Astrocyte (in vitro differentiated cells and primary cell): ENCODE data around the gene WDR37. TPM values are rescaled to one million over a fixed set of nuclear protein-coding genes. Genes with fewer than 3 reads are reported as not detected.

Experiments used
- DNase-seq: peaks from one replicate; pipeline ENCODE4 v3.0.0-alpha.2; 2010; ENCODE audit warnings: low read depth
- FAIRE-seq: peaks from 2 replicates; lab custom pipeline; 2011; peaks lifted over from hg19 to GRCh38; lab: Jason Lieb, UNC
- H2AFZ ChIP-seq: 2 replicates; pipeline ENCODE4 v1.6.0; 2012; ENCODE audit warnings: low read depth, low read length, inconsistent platforms
- H3K27ac ChIP-seq: 2 replicates; pipeline ENCODE4 v1.5.1; 2011; ENCODE audit warnings: low read depth, low read length, inconsistent platforms
- H3K27me3 ChIP-seq: 2 replicates; pipeline ENCODE4 v1.6.0; 2011; ENCODE audit warnings: low read length, inconsistent platforms; ENCODE audit not compliant: insufficient read depth
- H3K36me3 ChIP-seq: 2 replicates; pipeline ENCODE4 v1.5.1; 2011; ENCODE audit warnings: low read length, inconsistent platforms; ENCODE audit not compliant: insufficient read depth
- H3K4me1 ChIP-seq: 2 replicates; pipeline ENCODE4 v1.5.1; 2011; ENCODE audit warnings: low read length, inconsistent platforms; ENCODE audit not compliant: insufficient read depth
- H3K4me2 ChIP-seq: 2 replicates; pipeline ENCODE4 v1.6.0; 2012; ENCODE audit warnings: low read length, inconsistent platforms
- H3K4me3 ChIP-seq: 2 replicates; pipeline ENCODE4 v1.5.1; 2011; ENCODE audit warnings: low read depth, mild to moderate bottlenecking, low read length, inconsistent platforms; ENCODE audit not compliant: insufficient read depth
- H3K79me2 ChIP-seq: 2 replicates; pipeline ENCODE4 v1.6.0; 2012; ENCODE audit warnings: mild to moderate bottlenecking, low read length, inconsistent platforms; ENCODE audit not compliant: insufficient read depth
- H3K9ac ChIP-seq: 2 replicates; pipeline ENCODE4 v1.6.0; 2012; ENCODE audit warnings: mild to moderate bottlenecking, low read length, inconsistent platforms
- H3K9me3 ChIP-seq: 2 replicates; pipeline ENCODE4 v1.5.1; 2012; ENCODE audit warnings: low read depth, mild to moderate bottlenecking, low read length, inconsistent platforms; ENCODE audit not compliant: insufficient read depth
- H4K20me1 ChIP-seq: 2 replicates; pipeline ENCODE4 v1.6.0; 2012; ENCODE audit warnings: low read length, inconsistent platforms; ENCODE audit not compliant: insufficient read depth
- H3K27ac Mint-ChIP-seq: one replicate; pipeline ENCODE4 v1.8.0; 2021; ENCODE audit warnings: mild to moderate bottlenecking, mixed read lengths; ENCODE audit not compliant: unreplicated experiment
- H3K27me3 Mint-ChIP-seq: one replicate; pipeline ENCODE4 v1.8.0; 2021; ENCODE audit warnings: low read depth, mixed read lengths; ENCODE audit not compliant: unreplicated experiment
- H3K36me3 Mint-ChIP-seq: one replicate; pipeline ENCODE4 v1.8.0; 2021; ENCODE audit warnings: low read depth, mixed read lengths; ENCODE audit not compliant: unreplicated experiment
- H3K4me1 Mint-ChIP-seq: one replicate; pipeline ENCODE4 v1.8.0; 2021; ENCODE audit warnings: low read depth, mixed read lengths; ENCODE audit not compliant: unreplicated experiment
- H3K4me3 Mint-ChIP-seq: one replicate; pipeline ENCODE4 v1.8.0; 2021; ENCODE audit warnings: mild to moderate bottlenecking, moderate library complexity, mixed read lengths; ENCODE audit not compliant: unreplicated experiment
- H3K9me3 Mint-ChIP-seq: one replicate; pipeline ENCODE4 v1.8.0; 2021; ENCODE audit warnings: mild to moderate bottlenecking, mixed read lengths; ENCODE audit not compliant: unreplicated experiment
- CTCF ChIP-seq: IDR thresholded peaks from 2 replicates; pipeline ENCODE4 v1.5.1; 2011; ENCODE audit warnings: low read depth, mild to moderate bottlenecking, inconsistent platforms, low read length, moderate library complexity; ENCODE audit not compliant: insufficient read depth
- EZH2 ChIP-seq: IDR thresholded peaks from 2 replicates; pipeline ENCODE4 v1.6.1; 2012; ENCODE audit warnings: mild to moderate bottlenecking, low read length, inconsistent platforms; ENCODE audit not compliant: insufficient read depth
- total RNA-seq: library from RNA; stranded (reverse); gene quantifications from 2 replicates; pipeline ENCODE4 v1.2.1, GENCODE V29; 2021

The WDR37 gene
- total RNA-seq, 1 donor from 2014 or later, result 22.8 TPM

GRCh38 chr10:1170867-1171180 is 114.6 kb downstream of the WDR37 start:
- no peaks in the 10 kb centered on the region for H3K36me3 ChIP-seq
- no peak overlapping the region for H3K4me3 ChIP-seq
- Mint-ChIP-seq H3K27me3 (peaks cover 71% of the 10 kb centered on the region), H3K9me3 (no peaks in the 10 kb centered on the region), H3K4me1 (no peaks in the 10 kb centered on the region), H3K4me3 (no peak overlapping the region), H3K36me3 (no peaks in the 10 kb centered on the region), H3K27ac (no peak overlapping the region)
- no peak overlapping the region for H3K9ac ChIP-seq
- FAIRE-seq (no peak), DNase-seq (no peak)
- no peak overlapping the region for H3K4me2 ChIP-seq
- H3K4me1 ChIP-seq, result no peaks in the 10 kb centered on the region
- no peak for TF ChIP-seq EZH2
- no peak for TF ChIP-seq CTCF
- no peaks in the 10 kb centered on the region for H4K20me1 ChIP-seq
- H3K27ac ChIP-seq, result no peak overlapping the region
- H3K27me3 ChIP-seq, result no peaks in the 10 kb centered on the region
- H2AFZ ChIP-seq, result no peak overlapping the region
- no peaks in the 10 kb centered on the region for H3K79me2 ChIP-seq
- peaks cover 9% of the 10 kb centered on the region for H3K9me3 ChIP-seq

- H3K4me1 ChIP-seq, result no peaks in the 10 kb centered on the region
- no peak for DNase-seq
- no peak for FAIRE-seq
Measured at GRCh38 chr10:1171182-1171581, 115.0 kb downstream of the WDR37 start.

GRCh38 chr10:1171586-1171985 is 115.4 kb downstream of the WDR37 start:
- Histone ChIP-seq H2AFZ (no peak overlapping the region), H3K79me2 (no peaks in the 10 kb centered on the region), H3K27me3 (no peaks in the 10 kb centered on the region), H3K27ac (no peak overlapping the region), H3K4me3 (no peak overlapping the region), H3K9ac (no peak overlapping the region), H3K36me3 (no peaks in the 10 kb centered on the region), H3K4me1 (no peaks in the 10 kb centered on the region), H3K9me3 (peaks cover 9% of the 10 kb centered on the region), H4K20me1 (no peaks in the 10 kb centered on the region), H3K4me2 (no peak overlapping the region)
- H3K27ac Mint-ChIP-seq, result no peak overlapping the region
- FAIRE-seq (no peak), DNase-seq (no peak)
- H3K36me3 Mint-ChIP-seq, result no peaks in the 10 kb centered on the region
- H3K27me3 Mint-ChIP-seq, result peaks cover 69% of the 10 kb centered on the region
- no peaks in the 10 kb centered on the region for H3K4me1 Mint-ChIP-seq
- H3K4me3 Mint-ChIP-seq, result no peak overlapping the region
- TF ChIP-seq EZH2 (no peak), CTCF (no peak)
- H3K9me3 Mint-ChIP-seq, result no peaks in the 10 kb centered on the region

More at GRCh38 chr10:1171182-1171581, 115.0 kb downstream of the WDR37 start:
- Histone ChIP-seq H3K4me3 (no peak overlapping the region), H4K20me1 (no peaks in the 10 kb centered on the region), H3K79me2 (no peaks in the 10 kb centered on the region), H3K36me3 (no peaks in the 10 kb centered on the region), H3K9me3 (peaks cover 9% of the 10 kb centered on the region), H2AFZ (no peak overlapping the region), H3K4me2 (no peak overlapping the region), H3K27ac (no peak overlapping the region), H3K9ac (no peak overlapping the region), H3K27me3 (no peaks in the 10 kb centered on the region)
- H3K4me1 Mint-ChIP-seq, result no peaks in the 10 kb centered on the region
- H3K36me3 Mint-ChIP-seq, result no peaks in the 10 kb centered on the region
- H3K27ac Mint-ChIP-seq, result no peak overlapping the region
- peaks cover 68% of the 10 kb centered on the region for H3K27me3 Mint-ChIP-seq
- no peaks in the 10 kb centered on the region for H3K9me3 Mint-ChIP-seq
- no peak overlapping the region for H3K4me3 Mint-ChIP-seq
- TF ChIP-seq EZH2 (no peak), CTCF (no peak)
